NCI-H345 treated with DMSO at 0.1 percent for 48 hours (cell line): ENCODE measurements around the gene CELSR1.
"Not testable (repeated sequence)": the region's sequence is repeated elsewhere in the genome, so short reads cannot be mapped to it uniquely, and the experiment has no call there.

ENCODE experiments used
- DNase-seq: peaks from one replicate; lab custom pipeline; 2025; ENCODE audit not compliant: unreplicated experiment; lab: John Stamatoyannopoulos, UW

CELSR1 gene

GRCh38 chr22:46407748-46408147 is 129.7 kb downstream of the CELSR1 start:
- DNase-seq: no peak

DNA sequence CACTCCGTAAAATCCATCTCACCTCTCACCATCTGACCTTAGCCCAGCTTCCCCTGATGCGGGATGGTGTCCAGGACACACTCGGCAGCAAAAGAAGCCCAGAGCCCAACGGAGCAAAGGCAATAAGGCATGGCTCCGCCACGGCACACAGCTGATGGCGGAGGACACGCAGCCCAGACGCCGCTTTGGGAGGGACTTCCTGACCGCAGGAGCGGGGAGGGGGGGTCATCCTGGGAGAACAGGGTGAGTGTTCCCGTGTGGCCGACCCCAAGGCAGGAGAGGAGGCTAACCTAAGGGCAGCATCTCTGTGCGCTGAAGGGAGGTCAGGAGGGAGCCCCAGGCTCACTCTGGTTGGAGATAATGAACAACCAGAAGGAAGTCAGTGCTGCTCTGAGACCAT is 130.6 kb downstream of the CELSR1 start:
- no peak for DNase-seq

DNA sequence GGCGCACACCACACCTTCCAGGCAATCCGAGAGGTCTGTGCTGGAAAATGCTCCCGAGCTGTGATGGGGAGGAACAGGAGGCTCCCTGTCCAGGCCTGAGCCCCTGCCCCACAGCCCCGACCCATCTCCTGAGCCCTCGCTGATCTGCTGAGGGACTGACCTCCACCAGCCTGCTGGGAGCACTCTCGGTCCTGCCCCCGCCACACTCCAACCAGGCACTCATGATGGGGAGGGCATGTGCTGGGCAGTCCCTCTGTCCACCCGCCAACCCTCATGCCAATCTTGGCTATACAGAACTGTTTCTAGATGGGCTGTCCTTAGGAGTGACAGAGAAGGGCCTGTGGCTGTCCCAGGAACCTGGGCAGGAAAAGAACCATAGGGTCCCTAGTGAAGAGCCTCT is 131.1 kb downstream of the CELSR1 start:
- no peak for DNase-seq

GRCh38 chr22:46405901-46406300 is 131.5 kb downstream of the CELSR1 start:
- no peak for DNase-seq

DNA sequence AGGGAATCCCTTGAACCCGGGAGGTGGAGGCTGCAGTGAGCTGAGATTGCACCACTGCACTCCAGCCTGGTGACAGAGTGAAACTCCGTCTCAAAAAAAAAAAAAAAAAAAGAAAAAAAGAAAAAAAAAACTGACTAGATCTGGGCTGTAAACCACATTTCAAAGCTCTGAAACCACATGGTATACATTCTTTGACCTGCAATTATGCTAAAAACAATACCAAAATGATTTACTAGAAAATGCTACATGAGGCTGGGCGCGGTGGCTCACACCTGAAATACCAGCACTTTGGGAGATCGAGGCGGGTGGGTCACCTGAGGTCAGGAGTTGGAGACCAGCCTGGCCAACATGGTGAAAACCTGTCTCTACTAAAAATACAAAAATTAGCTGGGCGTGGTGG is 133.5 kb downstream of the CELSR1 start:
- DNase-seq: not testable (repeated sequence)

- no peak for DNase-seq
Observed at GRCh38 chr22:46402505-46402904, 134.9 kb downstream of the CELSR1 start.

DNA sequence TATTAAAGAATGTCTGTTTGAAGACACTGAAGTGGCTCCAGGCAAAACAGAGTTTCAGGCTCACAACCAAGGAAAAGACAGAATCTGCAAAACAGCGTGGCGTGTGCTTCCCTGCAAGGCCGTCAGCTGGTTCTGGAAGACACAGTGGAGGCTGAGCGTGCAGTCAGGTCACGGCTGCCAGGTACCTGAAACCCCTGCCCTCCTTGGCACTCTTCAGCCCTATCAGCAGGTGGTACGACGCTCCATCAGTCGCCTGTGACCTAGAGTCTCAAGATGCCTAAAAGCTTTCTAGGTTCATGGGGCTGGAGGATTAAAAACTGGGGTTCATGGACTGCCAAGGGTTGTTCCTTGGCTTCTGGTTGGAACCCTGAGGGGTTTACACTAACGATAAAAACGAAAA is 136.1 kb downstream of the CELSR1 start:
- DNase-seq: no peak

- DNase-seq: no peak
Observed at GRCh38 chr22:46399251-46400024, 138.0 kb downstream of the CELSR1 start.

DNA sequence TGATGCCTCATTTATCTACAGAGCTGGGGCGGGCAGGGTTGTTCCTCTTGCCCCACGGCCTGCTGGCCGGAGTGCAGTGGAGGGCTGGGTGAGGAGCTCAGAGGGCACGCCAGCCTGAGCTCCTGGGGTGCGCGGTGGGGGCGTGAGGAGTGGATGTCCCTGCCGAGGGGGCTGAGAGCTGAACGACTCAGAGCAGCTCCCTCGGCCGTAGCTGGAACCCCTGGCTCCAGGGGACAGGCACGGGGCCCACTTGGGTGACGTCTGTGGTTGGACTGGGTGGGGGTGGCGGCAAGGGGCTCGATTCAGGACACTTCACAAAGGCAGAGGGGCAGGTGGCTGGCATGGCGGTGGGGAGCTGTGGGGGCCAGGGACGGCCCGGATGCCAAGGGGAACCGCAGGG is 139.5 kb downstream of the CELSR1 start:
- DNase-seq: no peak

DNA sequence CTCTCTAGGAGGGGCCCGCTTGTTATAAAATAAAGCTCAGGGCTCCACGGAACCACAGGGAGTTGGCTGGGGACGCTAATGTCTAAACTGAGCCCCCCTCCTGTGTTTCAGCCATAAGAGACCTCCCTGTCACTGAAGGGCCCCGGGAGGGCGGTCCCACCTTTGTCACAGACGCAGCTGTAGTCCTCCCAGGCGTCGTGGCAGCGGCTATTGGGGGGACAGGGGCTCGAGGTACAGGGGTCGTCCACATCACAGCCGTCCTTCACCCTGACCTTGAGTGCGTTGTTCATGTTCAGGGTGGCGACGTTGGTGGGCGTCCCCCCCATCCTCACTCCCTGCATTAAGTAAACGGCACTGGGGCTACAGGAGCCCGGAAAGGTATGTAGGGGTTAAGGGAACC is 139.9 kb downstream of the CELSR1 start:
- DNase-seq: no peak

DNA sequence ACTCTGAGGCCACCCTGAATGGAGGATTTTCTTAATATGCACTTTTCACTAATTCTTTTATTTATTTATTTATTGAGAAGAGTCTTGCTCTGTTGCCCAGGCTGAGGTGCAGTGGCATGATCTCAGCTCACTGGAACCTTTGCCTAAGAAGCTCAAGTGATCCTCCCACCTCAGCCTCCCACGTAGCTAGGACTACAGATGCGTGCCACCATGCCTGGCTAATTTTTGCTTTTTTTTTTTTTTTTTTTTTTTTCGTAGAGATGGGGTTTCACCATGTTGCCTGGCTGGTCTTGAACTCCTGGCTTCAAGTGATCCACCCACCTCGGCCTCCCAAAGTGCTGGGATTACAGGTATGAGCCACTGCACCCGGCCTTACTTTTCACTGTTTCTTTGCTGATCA is 140.4 kb downstream of the CELSR1 start:
- DNase-seq: not testable (repeated sequence)

DNA sequence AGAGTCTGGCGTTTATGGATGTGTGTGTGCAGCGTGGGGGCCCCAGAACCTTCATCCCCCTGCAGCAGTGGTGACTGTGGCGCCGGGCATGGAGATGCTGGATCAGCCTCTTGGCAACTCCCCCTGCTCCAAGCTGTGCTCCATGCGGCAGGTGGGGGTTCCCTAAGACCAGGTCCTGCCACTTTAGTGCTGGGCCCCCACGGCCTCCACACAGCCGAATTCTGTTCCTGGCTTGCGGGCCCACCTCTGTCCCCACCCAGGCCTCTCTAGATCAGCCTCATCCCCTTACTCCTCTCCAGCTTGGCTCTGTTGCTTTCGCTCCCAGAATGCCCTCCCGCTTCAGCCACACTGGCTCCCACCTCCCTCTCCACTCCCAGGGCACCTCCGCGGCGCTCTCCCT is 142.3 kb downstream of the CELSR1 start:
- DNase-seq: no peak

- DNase-seq: no peak
Observed at GRCh38 chr22:46394622-46395021, 142.8 kb downstream of the CELSR1 start.

- no peak for DNase-seq
Observed at GRCh38 chr22:46393873-46394272, 143.5 kb downstream of the CELSR1 start.

- no peak for DNase-seq
Observed at GRCh38 chr22:46392137-46392844, 145.1 kb downstream of the CELSR1 start.

DNA sequence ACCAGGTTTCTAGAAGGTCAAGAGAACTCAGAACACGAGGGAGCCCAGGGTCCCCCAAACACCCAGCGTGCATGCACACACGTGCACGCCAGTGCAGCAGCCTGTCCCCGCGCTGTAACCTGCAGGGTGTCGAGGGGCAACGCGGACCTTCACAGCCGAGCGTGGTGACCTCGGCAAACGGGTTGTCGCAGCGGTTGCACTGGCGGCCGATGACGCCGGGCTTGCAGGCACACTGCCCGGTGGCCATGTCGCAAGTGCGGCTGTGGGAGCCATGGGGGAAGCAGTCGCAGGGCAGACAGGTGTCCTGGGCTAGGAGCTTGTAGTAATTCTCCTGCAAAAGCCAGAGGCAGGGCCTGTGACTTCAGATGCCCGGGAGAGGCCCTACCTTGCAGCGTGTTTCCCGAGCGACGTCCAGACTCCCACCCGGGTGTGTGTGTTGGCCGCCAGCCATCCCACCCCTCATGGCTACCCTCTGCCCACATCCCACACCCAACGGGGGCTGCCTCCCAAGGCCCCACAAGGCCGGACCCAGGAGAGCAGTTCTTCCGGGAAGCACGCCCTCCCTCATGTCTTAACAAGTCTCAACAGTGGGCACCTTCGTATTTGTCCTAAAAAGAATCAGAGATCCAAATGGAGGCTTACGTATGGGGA is 145.8 kb downstream of the CELSR1 start:
- DNase-seq: no peak

- no peak for DNase-seq
Observed at GRCh38 chr22:46390652-46391301, 146.6 kb downstream of the CELSR1 start.

DNA sequence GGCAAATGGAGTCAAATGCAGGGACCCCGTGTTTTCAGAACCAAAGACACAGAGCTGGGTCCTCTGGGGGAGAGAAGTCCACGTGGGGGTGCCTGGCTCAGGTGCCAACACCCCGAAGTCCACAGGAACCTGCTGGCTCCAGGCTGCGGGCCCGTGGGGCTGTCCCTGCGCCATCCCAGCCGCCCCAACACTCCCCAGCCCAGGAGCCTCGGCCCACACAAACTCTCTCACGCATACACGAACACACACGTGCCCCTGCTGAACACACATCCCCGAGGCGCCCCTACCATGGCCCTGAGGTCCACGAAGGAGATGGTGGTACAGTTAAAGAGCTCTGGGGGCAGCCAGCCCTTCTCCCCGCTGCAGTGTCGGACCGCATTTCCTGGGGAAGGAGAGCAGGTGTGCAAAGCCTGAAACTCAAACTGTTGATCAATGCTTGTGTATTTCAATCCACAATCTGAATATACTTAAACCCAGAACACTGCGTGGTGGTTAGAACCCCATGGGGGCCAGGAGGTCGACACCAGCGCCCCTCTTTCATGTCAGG is 147.2 kb downstream of the CELSR1 start:
- DNase-seq: no peak

GRCh38 chr22:46389081-46389480 is 148.3 kb downstream of the CELSR1 start:
- DNase-seq: no peak

- no peak for DNase-seq
Observed at GRCh38 chr22:46388647-46389046, 148.8 kb downstream of the CELSR1 start.

- DNase-seq: no peak
Observed at GRCh38 chr22:46387748-46388147, 149.7 kb downstream of the CELSR1 start.
